Measurements from ENCODE around the gene TTC13. TPM values are rescaled to one million over a fixed set of nuclear protein-coding genes. Genes with fewer than 3 reads are reported as not detected.

The TTC13 gene
- total RNA-seq, 4 donors from 2014 or later = 24.4 to 43.0 (median 26.1) TPM

GRCh38 chr1:230895452-230895851 lies 83.2 kb downstream of the TTC13 start:
- no peak for TF ChIP-seq CTCF (IDR thresholded peaks at IDR 0.05; ENCODE audit: low read depth)

- TF ChIP-seq CTCF (IDR thresholded peaks at IDR 0.05; ENCODE audit: low read depth) = no peak
These were observed 84.0 kb downstream of the TTC13 start for GRCh38 chr1:230894664-230895063.

- TF ChIP-seq CTCF (IDR thresholded peaks at IDR 0.05; ENCODE audit: low read depth) = no peak
These were observed 84.6 kb downstream of the TTC13 start for GRCh38 chr1:230894032-230894431.

- no peak for TF ChIP-seq CTCF (IDR thresholded peaks at IDR 0.05; ENCODE audit: low read depth)
These were observed 86.6 kb downstream of the TTC13 start for GRCh38 chr1:230892018-230892491.

GRCh38 chr1:230891413-230891812 lies 87.2 kb downstream of the TTC13 start:
- no peak for TF ChIP-seq CTCF (IDR thresholded peaks at IDR 0.05; ENCODE audit: low read depth)

GRCh38 chr1:230884646-230885045 lies 94.0 kb downstream of the TTC13 start:
- no peak for TF ChIP-seq CTCF (IDR thresholded peaks at IDR 0.05; ENCODE audit: low read depth)

- TF ChIP-seq CTCF (IDR thresholded peaks at IDR 0.05; ENCODE audit: low read depth) = no peak
These were observed 94.7 kb downstream of the TTC13 start for GRCh38 chr1:230883967-230884366.
